Heart right ventricle (tissue), 16 donors: ENCODE results near the gene NUP88. TPM values are rescaled to one million over a fixed set of nuclear protein-coding genes. Genes with fewer than 3 reads are reported as not detected.

Experiments used
- ATAC-seq, 8 donors: fragments of 200-7000 bp; cut with Tn5 transposase; one replicate each; pipeline ENCODE4 v1.9.1; 2020; ENCODE audit warnings: mild to moderate bottlenecking in 8 of 8, moderate library complexity in 8 of 8, moderate number of reproducible peaks in 1 of 8
- DNase-seq, 2 donors: peaks; one replicate each; pipeline ENCODE4 v3.0.0-alpha.2; 2020
- H3K27ac ChIP-seq, 10 donors: fragments of 200-600 bp; sonication (generic) in 2 of 10; one replicate each; pipeline versions ENCODE4 v1.5.0 to v1.8.0; 2020 to 2022; ENCODE audit warnings: mild to moderate bottlenecking in 3 of 10
- H3K27me3 ChIP-seq, 7 donors: fragments of 200-600 bp; one replicate each; pipeline ENCODE4 v1.8.0; 2021 to 2022; ENCODE audit warnings: mild to moderate bottlenecking in 2 of 7
- H3K36me3 ChIP-seq, 9 donors: fragments of 200-600 bp; sonication (generic) in 1 of 9; one replicate each; pipeline versions ENCODE4 v1.5.0 to v1.8.0; 2020 to 2022; ENCODE audit warnings: mild to moderate bottlenecking in 2 of 9
- H3K4me1 ChIP-seq, 9 donors: fragments of 200-600 bp; sonication (generic) in 1 of 9; one replicate each; pipeline versions ENCODE4 v1.5.0 to v1.8.0; 2020 to 2022; ENCODE audit warnings: mild to moderate bottlenecking in 4 of 9
- H3K4me3 ChIP-seq, 10 donors: fragments of 200-600 bp; sonication (generic) in 2 of 10; one replicate each; pipeline versions ENCODE4 v1.5.0 to v1.8.0; 2020 to 2022; ENCODE audit warnings: mild to moderate bottlenecking in 7 of 10, moderate library complexity in 2 of 10
- H3K9me3 ChIP-seq, 11 donors: fragments of 200-600 bp in 10 of 11; sonication (generic) in 2 of 11; one replicate each; pipeline versions ENCODE4 v1.5.0 to v1.8.0; 2013 to 2022; ENCODE audit warnings: mild to moderate bottlenecking in 2 of 11, control low read depth in 1 of 11, moderate library complexity in 1 of 11
- WGBS, 2 donors: extraction: QIAGEN DNeasy Blood & Tissue Kit; methylation state at CpG; one replicate each; pipeline ENCODE4 v1.1.7; 2013; ENCODE audit warnings: inconsistent platforms in 1 of 2; 5-methylcytosine and 5-hydroxymethylcytosine counted together
- intact Hi-C, 10 donors: fragments of 100-400 bp; cut with DNase I; formaldehyde crosslinking; loops; one replicate each; pipeline versions ENCODE4 v1.11.1 to v1.14.2; 2022
- polyA plus RNA-seq, 2 donors: library from polyadenylated mRNA; stranded (reverse); fragments of 200-250 nt; gene quantifications; one replicate each; pipeline ENCODE4 v1.2.3, GENCODE V29; 2013
- total RNA-seq, 10 donors: library from RNA; stranded (reverse); fragmentation: NEBNext Ultra II Directional in 3 of 10; extraction: Animal tissue kit (Norgen Biotek cat#: 25700) in 3 of 10; gene quantifications; one replicate each; pipeline versions ENCODE4 v1.2.1 to v1.2.4, GENCODE V29; 2021 to 2023
- TF ChIP-seq, protein P1 (sequence below), 9 donors: fragments of 200-600 bp; sonication (generic) in 2 of 9; IDR thresholded peaks; one replicate each; pipeline versions ENCODE4 v1.5.0 to v1.8.0; 2021 to 2022; ENCODE audit warnings: antibody characterized with exemption in 9 of 9, mild to moderate bottlenecking in 5 of 9, moderate library complexity in 1 of 9
- donor health status: Arrhythmogenic right ventricular cardiomyopathy.
- donor health status: ischemic (EF 13 %, LVEDD 7.1; RV severe dilation, severe dysfunction).
- donor health status: healthy with polysubstance abuse.
- donor health status: DM: no; HTN: yes; CAD: no.
- donor health status: DM: no; HTN: no; CAD: no.
- donor health status: ischemic (EF 25% LVEDD 6.9; RV normal size, moderate dysfunction).
- donor health status: ischemic (EF 25% LVEDD 5.7; RV mildly dilated, moderate dysfunction).
- donor health status: healthy.
- donor health status: DM: yes; HTN: yes; CAD: no.
- donor health status: Ischemic cardiomyopathy.
- donor health status: ischemic (EF 35%, LVEDD 5.7; RV mildly dilated, moderate dysfunction).
- donor health status: nonischemic (EF 11% LVEDD 7.7; RV severe dilation, severe dysfunction).
- donor health status: DM: yes; HTN: yes; CAD: no.
- donor health status: PGD.
- donor health status: ischemic (EF 29% LVEDD 5.4; RV normal size, mild dysfunction).
- donor health status: nonischemic (EF 23%, LVEDD 6.1; RV moderate dilation, normal function).

The NUP88 gene
- total and polyA plus RNA-seq, 12 donors: 23.3 to 59.7 (median 35.5) TPM

DNA sequence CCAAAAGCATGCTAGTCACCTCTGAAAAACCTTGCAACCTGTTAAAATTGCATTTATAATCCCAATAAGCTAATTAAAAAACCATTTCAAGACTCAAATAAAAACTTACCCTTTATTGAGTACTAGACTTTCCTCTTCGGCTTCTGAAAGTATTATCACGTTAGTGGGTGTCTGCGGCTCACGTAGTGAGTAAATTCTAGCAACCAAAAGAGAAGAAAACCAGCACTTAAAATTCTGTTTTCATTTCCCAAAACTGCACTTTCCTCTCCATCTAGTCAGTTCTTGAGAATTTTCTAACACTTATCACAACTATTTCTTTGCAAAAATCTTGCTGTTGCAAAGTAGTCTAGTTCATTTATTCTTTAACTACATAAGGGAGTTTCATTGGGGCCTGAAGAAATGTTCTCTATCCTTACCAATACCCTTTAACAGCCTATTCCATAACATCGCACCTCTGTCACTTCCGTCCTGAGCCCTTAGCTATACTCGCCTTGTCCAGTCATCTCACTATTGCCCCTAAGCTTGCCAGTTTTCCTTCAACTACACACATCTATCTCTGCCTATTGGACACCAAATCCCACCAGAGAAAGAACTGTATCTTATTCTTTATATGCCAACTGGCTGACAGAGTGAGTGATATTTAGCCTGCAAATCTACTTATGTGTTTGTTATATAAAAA, 8.7 kb downstream of the NUP88 start:
- Histone ChIP-seq H3K36me3 (peaks cover 0 to 100% (median 58%) of the 10 kb centered on the region in 9 donors), H3K27ac (no peak overlapping the region), H3K4me3 (no peak overlapping the region), H3K4me1 (peaks cover 0 to 7% (median 0%) of the 10 kb centered on the region in 9 donors), H3K27me3 (no peaks in the 10 kb centered on the region), H3K9me3 (no peaks in the 10 kb centered on the region)
- ATAC-seq: no peak
- TF ChIP-seq, protein P1, sequence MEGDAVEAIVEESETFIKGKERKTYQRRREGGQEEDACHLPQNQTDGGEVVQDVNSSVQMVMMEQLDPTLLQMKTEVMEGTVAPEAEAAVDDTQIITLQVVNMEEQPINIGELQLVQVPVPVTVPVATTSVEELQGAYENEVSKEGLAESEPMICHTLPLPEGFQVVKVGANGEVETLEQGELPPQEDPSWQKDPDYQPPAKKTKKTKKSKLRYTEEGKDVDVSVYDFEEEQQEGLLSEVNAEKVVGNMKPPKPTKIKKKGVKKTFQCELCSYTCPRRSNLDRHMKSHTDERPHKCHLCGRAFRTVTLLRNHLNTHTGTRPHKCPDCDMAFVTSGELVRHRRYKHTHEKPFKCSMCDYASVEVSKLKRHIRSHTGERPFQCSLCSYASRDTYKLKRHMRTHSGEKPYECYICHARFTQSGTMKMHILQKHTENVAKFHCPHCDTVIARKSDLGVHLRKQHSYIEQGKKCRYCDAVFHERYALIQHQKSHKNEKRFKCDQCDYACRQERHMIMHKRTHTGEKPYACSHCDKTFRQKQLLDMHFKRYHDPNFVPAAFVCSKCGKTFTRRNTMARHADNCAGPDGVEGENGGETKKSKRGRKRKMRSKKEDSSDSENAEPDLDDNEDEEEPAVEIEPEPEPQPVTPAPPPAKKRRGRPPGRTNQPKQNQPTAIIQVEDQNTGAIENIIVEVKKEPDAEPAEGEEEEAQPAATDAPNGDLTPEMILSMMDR (IDR thresholded peaks at IDR 0.05): no peak
- WGBS, 2 donors: 95 to 97% methylated on average over 7 of the region's 7 CpGs
- intact Hi-C loops: no loop called here
- no peak for DNase-seq

DNA sequence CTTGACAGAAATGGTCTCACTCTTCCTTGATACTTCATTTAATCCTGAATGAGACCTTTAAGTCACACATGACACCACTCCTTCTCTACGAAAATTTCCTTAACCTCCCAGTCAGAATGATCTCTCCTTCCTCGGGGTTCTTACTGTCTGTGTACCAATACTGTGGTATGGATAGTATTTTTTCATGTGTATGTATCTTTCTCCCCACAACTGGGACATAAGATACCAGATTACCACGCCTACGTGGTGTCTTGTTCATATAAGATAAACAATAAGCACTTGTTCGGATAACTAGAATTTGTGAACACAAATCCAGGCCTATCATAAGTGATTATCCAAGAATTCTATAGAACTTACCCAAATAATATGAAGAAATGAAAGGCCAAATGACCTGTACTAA, 11.3 kb downstream of the NUP88 start:
- peaks cover 0 to 100% (median 75%) of the 10 kb centered on the region in 9 donors for H3K36me3 ChIP-seq

DNA sequence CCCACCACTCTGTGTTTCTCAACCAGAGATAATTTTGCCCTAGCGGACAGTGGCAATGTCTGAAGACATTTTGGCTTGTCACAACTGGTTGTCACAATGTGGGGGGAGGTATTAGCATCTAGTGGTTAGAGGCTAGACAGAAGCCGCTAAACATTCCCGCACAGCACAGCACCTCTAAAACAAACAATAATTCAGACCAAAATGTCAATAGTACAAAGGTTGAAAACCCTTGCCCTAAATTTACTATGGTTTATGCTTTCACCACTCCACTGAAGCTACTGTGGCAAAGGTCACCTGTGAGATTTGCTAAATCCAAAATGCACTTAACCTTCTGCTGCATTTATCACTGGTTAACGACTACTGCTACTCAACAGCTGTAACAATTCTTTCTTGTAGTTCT, 14.1 kb downstream of the NUP88 start:
- ATAC-seq (no peak), DNase-seq (no peak)
- intact Hi-C loops: loop anchor here in 2 of 10 donors (5.0 to 10.0 kb wide), 2 partner anchors 48 to 51 kb away; no protein-coding TSS in a partner anchor
- H3K27me3 ChIP-seq: no peaks in the 10 kb centered on the region
- H3K4me3 ChIP-seq: no peak overlapping the region
- no peak overlapping the region for H3K27ac ChIP-seq
- no peaks in the 10 kb centered on the region for H3K9me3 ChIP-seq
- H3K36me3 ChIP-seq: peaks cover 0 to 100% (median 68%) of the 10 kb centered on the region in 9 donors
- WGBS, 2 donors: 87 to 90% methylated on average over 4 of the region's 4 CpGs
- TF ChIP-seq, protein P1 (IDR thresholded peaks at IDR 0.05): no peak
- H3K4me1 ChIP-seq: no peaks in the 10 kb centered on the region

More for the DNA sequence above, 11.3 kb downstream of the NUP88 start:
- Histone ChIP-seq H3K27me3 (no peaks in the 10 kb centered on the region), H3K4me3 (no peak overlapping the region), H3K9me3 (no peaks in the 10 kb centered on the region), H3K4me1 (no peaks in the 10 kb centered on the region), H3K27ac (no peak overlapping the region)
- intact Hi-C loops: loop anchor here in 2 of 10 donors (5.0 to 10.0 kb wide), 2 partner anchors 51 to 53 kb away; no protein-coding TSS in a partner anchor
- DNase-seq (no peak), ATAC-seq (no peak)
- 85 to 95% methylated on average over 5 of the region's 5 CpGs for WGBS, 2 donors
- TF ChIP-seq, protein P1 (IDR thresholded peaks at IDR 0.05): no peak

DNA sequence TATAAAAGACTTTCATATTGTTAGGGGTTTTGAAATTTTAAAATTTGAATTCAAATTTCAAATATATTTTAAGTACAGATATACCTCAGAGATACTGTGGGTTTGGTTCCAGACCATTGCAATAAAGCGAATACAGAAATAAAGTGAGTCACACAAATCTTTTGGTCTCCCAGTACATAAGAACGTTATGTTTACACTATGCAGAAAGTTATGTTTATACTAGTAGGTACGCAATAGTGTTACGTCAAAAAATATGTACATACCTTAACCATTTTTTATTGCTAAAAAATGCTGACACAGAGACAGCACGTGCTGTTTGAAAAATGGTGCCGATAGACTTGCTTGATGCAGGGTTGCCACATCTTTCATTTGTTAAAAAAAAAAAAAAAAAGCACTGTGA, 19.7 kb downstream of the NUP88 start:
- Histone ChIP-seq H3K4me3 (no peak overlapping the region), H3K27ac (no peak overlapping the region), H3K27me3 (no peaks in the 10 kb centered on the region), H3K4me1 (no peaks in the 10 kb centered on the region), H3K9me3 (no peaks in the 10 kb centered on the region), H3K36me3 (peaks cover 0 to 100% (median 46%) of the 10 kb centered on the region in 9 donors)
- 90 to 97% methylated on average over 6 of the region's 6 CpGs for WGBS, 2 donors
- intact Hi-C loops: loop anchor here in 1 of 10 donors (10.0 kb wide), 1 partner anchor 45 kb away; no protein-coding TSS in a partner anchor
- DNase-seq (no peak), ATAC-seq (no peak)
- TF ChIP-seq, protein P1 (IDR thresholded peaks at IDR 0.05): no peak
